Activated CD4-positive, alpha-beta T cell treated with anti-CD3 and anti-CD28 coated beads for 36 hours (primary cell): Measurements from ENCODE around the gene SLC25A38. TPM values are rescaled to one million over a fixed set of nuclear protein-coding genes. Genes with fewer than 3 reads are reported as not detected.
A peak's percentile ranks its signal among the peaks of the same experiment; 100 is the strongest.

Experiments
- ATAC-seq: fragments of 200-7000 bp; cut with Tn5 transposase; one replicate; pipeline ENCODE4 v1.10.0; 2021; ENCODE audit warnings: mild to moderate bottlenecking, moderate library complexity
- CTCF ChIA-PET: fragments of 350-600 bp; sonication (Branson Sonifier 250); formaldehyde crosslinking; loops from one replicate; lab custom pipeline; 2021; ENCODE audit warnings: antibody characterized with exemption; lab: Charles Lee
- POLR2A ChIA-PET: fragments of 350-600 bp; sonication (Branson Sonifier 250); formaldehyde crosslinking; loops from one replicate; lab custom pipeline; 2021; ENCODE audit warnings: antibody characterized with exemption, inconsistent platforms; lab: Charles Lee
- DNase-seq: peaks from one replicate; pipeline ENCODE4 v3.0.0-alpha.2; 2020
- H3K27ac Mint-ChIP-seq: one replicate; pipeline ENCODE4 v1.8.0; 2021; ENCODE audit warnings: mixed read lengths
- H3K27me3 Mint-ChIP-seq: one replicate; pipeline ENCODE4 v1.8.0; 2021; ENCODE audit warnings: mixed read lengths
- H3K36me3 Mint-ChIP-seq: one replicate; pipeline ENCODE4 v1.8.0; 2021; ENCODE audit warnings: low read depth, mixed read lengths
- H3K4me1 Mint-ChIP-seq: one replicate; pipeline ENCODE4 v1.8.0; 2021; ENCODE audit warnings: mixed read lengths
- H3K4me3 Mint-ChIP-seq: one replicate; pipeline ENCODE4 v1.8.0; 2021; ENCODE audit warnings: mild to moderate bottlenecking, moderate library complexity, mixed read lengths
- H3K9me3 Mint-ChIP-seq: one replicate; pipeline ENCODE4 v1.8.0; 2021; ENCODE audit warnings: low read depth, mixed read lengths
- intact Hi-C, 2 experiments: fragments of 100-400 bp; cut with DNase I in 1 of 2; cut with micrococcal nuclease in 1 of 2; formaldehyde crosslinking; loops; one replicate each; pipeline versions ENCODE4 v1.14.2 to v1.15.1; 2022 to 2024; cut with DNase I, micrococcal nuclease
- total RNA-seq, 2 experiments: library from RNA; stranded (reverse); gene quantifications; one replicate each; pipeline ENCODE4 v1.2.3, GENCODE V29; 2021

The SLC25A38 gene
- total RNA-seq, 2 experiments from 2014 or later = 23.0 to 24.8 TPM

- Mint-ChIP-seq H3K27me3 (no peaks in the 10 kb centered on the region), H3K9me3 (no peaks in the 10 kb centered on the region), H3K4me3 (no peak overlapping the region), H3K36me3 (peaks cover 32% of the 10 kb centered on the region), H3K4me1 (peaks cover 49% of the 10 kb centered on the region), H3K27ac (peak overlapping the region; percentile 70)
- ATAC-seq (no peak), DNase-seq (no peak)
- intact Hi-C loops = loop anchor here (5.0 to 10.0 kb wide), 3 partner anchors 283 to 1251 kb away; partner anchors contain the start of genes ACAA1 (in 1 of the 2), GORASP1 (in 1 of the 2), MYD88 (in 1 of the 2) and TTC21A (in 1 of the 2)
- POLR2A ChIA-PET = interaction anchor here (1.5 kb wide), 1 partner anchor 19 kb away, joined by 3 read pairs; the partner anchor contains the start of gene RPSA
- CTCF ChIA-PET = interaction anchor here (0.6 to 2.4 kb wide), 5 partner anchors 8 to 360 kb away, joined by 3 to 6 read pairs (median 4); no protein-coding TSS in a partner anchor
Measured at GRCh38 chr3:39388153-39388552, 5.0 kb downstream of the SLC25A38 start.

GRCh38 chr3:39388741-39389248 lies 5.6 kb downstream of the SLC25A38 start:
- ATAC-seq (no peak), DNase-seq (no peak)
- POLR2A ChIA-PET = interaction anchor here (0.6 kb wide), 1 partner anchor 320 kb away, joined by 3 read pairs; no protein-coding TSS in a partner anchor
- CTCF ChIA-PET = interaction anchor here (0.6 to 2.4 kb wide), 7 partner anchors 8 to 361 kb away, joined by 3 to 6 read pairs (median 3); no protein-coding TSS in a partner anchor
- H3K4me3 Mint-ChIP-seq = no peak overlapping the region
- H3K4me1 Mint-ChIP-seq = peaks cover 49% of the 10 kb centered on the region
- H3K9me3 Mint-ChIP-seq = no peaks in the 10 kb centered on the region
- peak overlapping the region; percentile 73 for H3K27ac Mint-ChIP-seq
- H3K36me3 Mint-ChIP-seq = peaks cover 39% of the 10 kb centered on the region
- intact Hi-C loops = loop anchor here (5.0 to 10.0 kb wide), 3 partner anchors 284 to 1251 kb away; partner anchors contain the start of genes ACAA1 (in 1 of the 2), GORASP1 (in 1 of the 2), MYD88 (in 1 of the 2) and TTC21A (in 1 of the 2)
- H3K27me3 Mint-ChIP-seq = no peaks in the 10 kb centered on the region

- no peak for DNase-seq
- Mint-ChIP-seq H3K27me3 (no peaks in the 10 kb centered on the region), H3K27ac (peak overlapping the region; percentile 55), H3K4me3 (no peak overlapping the region), H3K4me1 (peaks cover 41% of the 10 kb centered on the region), H3K36me3 (peaks cover 51% of the 10 kb centered on the region), H3K9me3 (no peaks in the 10 kb centered on the region)
- ChIA-PET CTCF (interaction anchor here (0.7 to 1.7 kb wide), 3 partner anchors 12 to 26 kb away, joined by 3 to 4 read pairs (median 3); partner anchors contain the start of gene RPSA), POLR2A (no interaction called here)
- ATAC-seq = no peak
- intact Hi-C loops = no loop called here
Measured at GRCh38 chr3:39390181-39390580, 7.0 kb downstream of the SLC25A38 start.

- no peak for ATAC-seq
- Mint-ChIP-seq H3K27me3 (no peaks in the 10 kb centered on the region), H3K4me3 (no peak overlapping the region), H3K27ac (no peak overlapping the region), H3K4me1 (peaks cover 4% of the 10 kb centered on the region), H3K9me3 (no peaks in the 10 kb centered on the region), H3K36me3 (peaks cover 63% of the 10 kb centered on the region)
- CTCF ChIA-PET = interaction anchor here (0.6 to 0.7 kb wide), 2 partner anchors 8 to 13 kb away, joined by 3 read pairs; no protein-coding TSS in a partner anchor
- intact Hi-C loops = no loop called here
- POLR2A ChIA-PET = interaction anchor here (1.6 kb wide), 1 partner anchor 9 kb away, joined by 3 read pairs; no protein-coding TSS in a partner anchor
- no peak for DNase-seq
Measured at GRCh38 chr3:39396690-39397089, 13.5 kb downstream of the SLC25A38 start.

- Mint-ChIP-seq H3K27ac (no peak overlapping the region), H3K4me1 (peaks cover 7% of the 10 kb centered on the region), H3K27me3 (no peaks in the 10 kb centered on the region), H3K4me3 (no peak overlapping the region), H3K36me3 (peaks cover 51% of the 10 kb centered on the region), H3K9me3 (no peaks in the 10 kb centered on the region)
- no peak for DNase-seq
- intact Hi-C loops = no loop called here
- ATAC-seq = no peak
- ChIA-PET CTCF (no interaction called here), POLR2A (no interaction called here)
Measured at GRCh38 chr3:39398700-39399099, 15.5 kb downstream of the SLC25A38 start.

- Mint-ChIP-seq H3K27ac (peak overlapping the region; percentile 65), H3K36me3 (peaks cover 31% of the 10 kb centered on the region), H3K4me3 (no peak overlapping the region), H3K9me3 (no peaks in the 10 kb centered on the region), H3K27me3 (no peaks in the 10 kb centered on the region), H3K4me1 (peaks cover 12% of the 10 kb centered on the region)
- ChIA-PET CTCF (interaction anchor here (1.0 kb wide), 1 partner anchor 18 kb away, joined by 3 read pairs; no protein-coding TSS in a partner anchor), POLR2A (interaction anchor here (0.6 kb wide), 1 partner anchor 123 kb away, joined by 3 read pairs; no protein-coding TSS in a partner anchor)
- ATAC-seq (peak; percentile 14), DNase-seq (peak; percentile 41)
- intact Hi-C loops = loop anchor here in 1 of 2 experiments (10.0 kb wide), 1 partner anchor 1123 kb away; the partner anchor contains the start of gene ZNF621
Measured at GRCh38 chr3:39401983-39402382, 18.8 kb downstream of the SLC25A38 start.

- peaks cover 32% of the 10 kb centered on the region for H3K4me1 Mint-ChIP-seq
- no peaks in the 10 kb centered on the region for H3K27me3 Mint-ChIP-seq
- intact Hi-C loops = loop anchor here (5.0 to 10.0 kb wide), 2 partner anchors 1052 to 1120 kb away; partner anchors contain the start of genes RPL14 (in 1 of the 2) and ZNF621 (in 1 of the 2)
- no peak for DNase-seq
- H3K36me3 Mint-ChIP-seq = peaks cover 43% of the 10 kb centered on the region
- ATAC-seq = no peak
- POLR2A ChIA-PET = interaction anchor here (0.6 kb wide), 2 partner anchors 21 to 333 kb away, joined by 3 to 6 read pairs; no protein-coding TSS in a partner anchor
- no peaks in the 10 kb centered on the region for H3K9me3 Mint-ChIP-seq
- H3K4me3 Mint-ChIP-seq = no peak overlapping the region
- H3K27ac Mint-ChIP-seq = no peak overlapping the region
- CTCF ChIA-PET = interaction anchor here (0.7 to 1.6 kb wide), 4 partner anchors 9 to 254 kb away, joined by 3 to 7 read pairs (median 4); no protein-coding TSS in a partner anchor
Measured at GRCh38 chr3:39404943-39405686, 21.9 kb downstream of the SLC25A38 start.

- POLR2A ChIA-PET = interaction anchor here (0.6 kb wide), 2 partner anchors 9 to 900 kb away, joined by 3 read pairs; no protein-coding TSS in a partner anchor
- no peak for ATAC-seq
- H3K27me3 Mint-ChIP-seq = no peaks in the 10 kb centered on the region
- DNase-seq = no peak
- CTCF ChIA-PET = interaction anchor here (0.7 to 3.0 kb wide), 5 partner anchors 11 to 254 kb away, joined by 3 to 12 read pairs (median 3); no protein-coding TSS in a partner anchor
- H3K36me3 Mint-ChIP-seq = peaks cover 46% of the 10 kb centered on the region
- peaks cover 36% of the 10 kb centered on the region for H3K4me1 Mint-ChIP-seq
- H3K4me3 Mint-ChIP-seq = peak overlapping the region; percentile 98
- peak overlapping the region; percentile 98 for H3K27ac Mint-ChIP-seq
- intact Hi-C loops = loop anchor here (1.0 to 10.0 kb wide), 8 partner anchors 22 to 1241 kb away; partner anchors contain the start of genes EIF1B (in 2 of the 2), RPL14 (in 2 of the 2), OXSR1 (in 1 of the 2) and SLC25A38 (in 1 of the 2)
- H3K9me3 Mint-ChIP-seq = no peaks in the 10 kb centered on the region
Measured at GRCh38 chr3:39405687-39406367, 22.7 kb downstream of the SLC25A38 start.

GRCh38 chr3:39406368-39407258 lies 23.4 kb downstream of the SLC25A38 start, which contains the start of gene RPSA:
TSS of gene RPSA (plus strand) at chr3:39406720. CDS start at chr3:39407654, 934 bp downstream.
- CTCF ChIA-PET = interaction anchor here (0.5 to 3.0 kb wide), 6 partner anchors 10 to 216 kb away, joined by 3 to 12 read pairs (median 4); no protein-coding TSS in a partner anchor
- DNase-seq (peak; percentile 98), ATAC-seq (peak; percentile 93)
- peaks cover 50% of the 10 kb centered on the region for H3K36me3 Mint-ChIP-seq
- peak within 1 kb of the TSS; percentile 98 for H3K27ac Mint-ChIP-seq
- peak within 1 kb of the TSS; percentile 98 for H3K4me3 Mint-ChIP-seq
- intact Hi-C loops = loop anchor here (1.0 to 10.0 kb wide), 8 partner anchors 22 to 1241 kb away; partner anchors contain the start of genes EIF1B (in 2 of the 2), RPL14 (in 2 of the 2), OXSR1 (in 1 of the 2) and SLC25A38 (in 1 of the 2)
- peaks cover 39% of the 10 kb centered on the region for H3K4me1 Mint-ChIP-seq
- H3K9me3 Mint-ChIP-seq = no peaks in the 10 kb centered on the region
- POLR2A ChIA-PET = interaction anchor here (0.6 to 1.6 kb wide), 4 partner anchors 10 to 900 kb away, joined by 3 read pairs; no protein-coding TSS in a partner anchor
- H3K27me3 Mint-ChIP-seq = no peaks in the 10 kb centered on the region
